T-helper 2 cell treated with Interferon-gamma antibody and Interleukin-4, amounts not matched to agents 100 ng/mL and 5 ng/mL, for 36 hours (primary cell): Measurements from ENCODE around the gene TRAK1. TPM values are rescaled to one million over a fixed set of nuclear protein-coding genes. Genes with fewer than 3 reads are reported as not detected.

Experiments used
- intact Hi-C: fragments of 100-400 bp; cut with micrococcal nuclease; formaldehyde crosslinking; loops from one replicate; pipeline ENCODE4 v1.15.1; 2023
- total RNA-seq: library from RNA; stranded (reverse); gene quantifications from 2 replicates; pipeline ENCODE4 v1.2.3, GENCODE V29; 2022

Gene TRAK1
- total RNA-seq, 1 donor from 2014 or later = 27.6 TPM

DNA sequence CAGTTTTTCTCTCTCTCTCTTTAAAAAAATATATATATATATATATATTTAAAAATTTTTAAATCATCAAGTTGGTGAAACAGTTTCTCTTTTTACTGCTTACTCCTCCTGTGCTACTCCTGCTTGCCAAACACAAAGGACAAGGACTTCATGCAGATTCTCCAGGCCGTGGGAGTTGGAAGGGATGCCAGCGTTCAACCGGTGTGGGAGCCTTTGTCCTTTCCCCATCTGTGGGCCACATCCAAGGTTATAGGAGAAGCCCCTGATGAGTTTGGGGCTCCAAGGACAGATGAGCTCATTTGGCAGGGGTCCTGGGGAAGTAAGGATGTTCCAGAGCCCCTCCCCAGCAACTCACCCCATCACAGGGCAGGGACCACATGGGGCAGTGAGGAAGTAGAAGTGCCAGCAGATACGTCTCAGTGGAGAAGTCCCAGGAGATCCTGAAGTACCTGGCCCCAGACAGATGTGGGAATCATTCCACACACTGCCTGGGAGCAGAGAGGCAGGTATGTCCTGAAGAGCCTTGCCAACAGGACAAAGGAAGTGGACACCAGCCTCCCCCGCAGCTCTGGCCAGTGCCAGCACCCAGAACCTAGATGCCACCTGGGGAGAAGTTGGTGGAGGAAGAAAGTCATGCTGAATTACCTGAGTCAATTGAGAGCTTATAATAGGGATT is 138.2 kb downstream of the TRAK1 start:
- intact Hi-C loops = no loop called here

DNA sequence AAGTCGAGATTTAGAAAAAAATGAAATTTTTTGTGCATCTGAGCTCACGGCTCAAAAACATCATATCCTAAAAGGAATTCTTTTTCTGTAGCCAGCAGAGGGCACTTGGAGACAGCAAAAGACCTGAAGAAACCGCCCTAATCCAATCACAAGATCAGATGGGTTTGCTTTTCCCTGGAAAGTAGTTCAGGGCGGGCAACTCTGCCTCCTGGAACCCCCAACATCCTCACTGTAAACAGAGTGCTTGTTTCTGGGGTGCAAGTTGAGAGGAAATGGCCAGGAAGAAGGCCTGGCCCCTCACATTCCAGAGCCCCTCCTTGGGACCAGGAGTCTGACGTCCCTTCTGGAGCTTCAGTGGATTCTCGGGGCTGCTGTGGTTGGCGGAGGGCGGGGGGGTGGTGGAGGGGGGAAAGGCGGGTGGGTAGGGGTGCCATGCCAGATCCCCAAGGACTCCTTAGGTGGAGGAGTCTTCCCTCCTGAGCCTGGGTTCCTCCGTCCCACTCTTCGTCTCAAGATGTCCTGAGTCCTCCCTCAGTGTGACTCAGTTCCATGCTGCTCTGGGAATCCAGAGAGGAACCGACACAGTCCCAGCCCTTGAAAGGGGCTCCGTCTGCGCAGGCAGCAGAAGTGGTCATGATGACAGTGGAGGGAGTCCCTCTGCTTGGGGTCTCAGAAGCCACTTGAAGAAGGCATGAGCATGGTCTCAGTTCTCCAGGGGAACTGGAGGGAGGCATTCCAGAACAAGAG is 139.0 kb downstream of the TRAK1 start:
- intact Hi-C loops = no loop called here

- intact Hi-C loops = no loop called here
Observed at GRCh38 chr3:42230860-42231259, 139.7 kb downstream of the TRAK1 start.

- intact Hi-C loops = no loop called here
Observed at GRCh38 chr3:42235532-42235931, 144.4 kb downstream of the TRAK1 start.

DNA sequence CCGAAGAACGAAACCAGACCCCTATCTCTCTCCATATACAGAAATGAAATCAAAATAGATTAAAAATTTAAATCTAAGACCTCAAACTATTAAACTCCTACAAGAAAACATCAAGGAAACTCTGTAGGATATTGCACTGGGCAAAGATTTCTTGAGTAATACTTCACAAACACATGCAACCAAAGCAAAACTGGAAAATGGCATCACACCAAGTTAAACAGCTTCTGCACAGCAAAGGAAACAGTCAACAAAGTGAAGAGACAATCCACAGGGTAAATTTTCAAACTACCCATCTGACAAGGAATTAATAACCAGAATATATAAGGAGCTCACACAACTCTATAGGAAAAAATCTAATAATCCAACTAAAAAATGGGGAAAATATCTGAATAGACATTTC is 145.5 kb downstream of the TRAK1 start:
- intact Hi-C loops = no loop called here

DNA sequence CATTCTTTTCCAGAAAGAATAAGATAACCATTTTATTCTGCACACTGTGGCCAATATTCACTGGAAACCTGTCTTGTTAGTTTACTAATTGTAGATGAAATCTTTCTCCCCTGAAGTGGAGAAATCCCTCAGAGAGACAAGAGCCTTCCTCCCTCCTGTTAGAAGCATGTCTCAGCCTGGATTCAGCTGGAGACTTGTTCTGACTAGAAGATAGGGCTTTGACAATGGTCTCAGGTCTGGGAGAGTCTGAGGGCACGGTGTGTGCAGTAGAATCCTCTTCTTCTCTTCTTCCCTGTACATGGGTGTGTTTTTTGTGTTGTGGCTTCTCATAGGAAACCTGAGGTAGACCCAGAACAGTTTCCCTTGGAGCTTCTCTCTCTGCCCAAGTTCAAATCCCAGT is 154.9 kb downstream of the TRAK1 start:
- intact Hi-C loops = loop anchor here (5.0 kb wide), 1 partner anchor 301 kb away; no protein-coding TSS in a partner anchor

DNA sequence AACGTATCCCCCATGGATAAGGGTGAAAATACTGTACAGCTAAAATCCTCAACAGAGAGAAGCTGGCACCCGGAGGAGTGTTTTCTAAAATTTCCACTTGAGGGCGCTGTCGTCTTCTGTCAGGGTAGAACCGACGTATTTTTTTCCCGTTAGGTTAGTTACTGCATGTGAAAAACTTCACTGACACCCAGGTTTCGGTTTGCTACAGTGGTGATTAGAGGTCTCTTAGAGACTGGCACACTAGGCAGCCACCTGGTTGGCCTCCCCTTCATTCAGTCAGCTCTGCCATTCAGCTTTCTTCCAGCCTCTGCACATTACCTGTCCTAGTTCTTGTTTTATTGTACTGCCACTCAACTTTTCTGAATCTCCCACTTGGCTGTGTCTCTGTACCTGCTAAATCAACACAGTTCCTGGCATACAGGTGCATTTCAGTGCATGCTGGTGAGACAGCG is 156.4 kb downstream of the TRAK1 start:
- intact Hi-C loops = loop anchor here (1.0 to 5.0 kb wide), 2 partner anchors 196 to 300 kb away; no protein-coding TSS in a partner anchor

DNA sequence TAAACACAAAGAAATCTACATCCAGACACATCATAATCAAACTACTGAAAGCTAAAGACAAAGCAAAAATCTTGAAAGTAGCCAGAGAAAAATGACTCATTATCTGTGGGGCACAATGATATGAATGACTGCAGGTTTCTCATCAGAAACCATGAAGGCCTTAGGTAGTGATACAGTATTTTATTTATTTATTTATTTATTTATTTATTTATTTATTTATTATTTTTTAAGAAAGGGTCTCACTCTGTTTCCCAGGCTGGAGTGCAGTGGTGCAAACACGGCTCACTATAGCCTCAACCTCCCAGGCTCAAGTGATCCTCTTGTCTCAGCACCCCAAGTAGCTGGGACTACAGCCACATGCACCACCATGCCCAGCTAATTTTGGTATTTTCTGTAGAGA is 159.6 kb downstream of the TRAK1 start:
- intact Hi-C loops = no loop called here

DNA sequence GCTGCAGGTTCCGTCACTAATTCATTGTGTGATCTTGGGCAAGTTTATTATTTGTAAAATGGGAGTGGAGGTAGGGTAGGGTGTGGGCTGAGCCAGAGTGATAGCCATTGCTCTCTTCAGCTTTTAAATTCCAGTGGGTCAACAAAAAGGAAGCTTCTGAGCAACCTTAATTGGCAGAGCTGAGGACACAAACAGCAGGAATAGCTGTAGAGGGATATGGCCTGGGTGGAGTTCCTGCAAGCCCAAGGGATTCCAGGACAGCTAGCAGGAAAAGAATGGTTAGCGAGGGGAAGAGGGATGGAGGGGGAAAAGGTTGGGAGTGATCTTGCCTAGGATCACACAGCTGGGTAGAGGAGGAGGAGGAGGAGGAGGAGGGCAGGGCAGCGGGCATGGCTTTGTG is 163.4 kb downstream of the TRAK1 start:
- intact Hi-C loops = no loop called here

DNA sequence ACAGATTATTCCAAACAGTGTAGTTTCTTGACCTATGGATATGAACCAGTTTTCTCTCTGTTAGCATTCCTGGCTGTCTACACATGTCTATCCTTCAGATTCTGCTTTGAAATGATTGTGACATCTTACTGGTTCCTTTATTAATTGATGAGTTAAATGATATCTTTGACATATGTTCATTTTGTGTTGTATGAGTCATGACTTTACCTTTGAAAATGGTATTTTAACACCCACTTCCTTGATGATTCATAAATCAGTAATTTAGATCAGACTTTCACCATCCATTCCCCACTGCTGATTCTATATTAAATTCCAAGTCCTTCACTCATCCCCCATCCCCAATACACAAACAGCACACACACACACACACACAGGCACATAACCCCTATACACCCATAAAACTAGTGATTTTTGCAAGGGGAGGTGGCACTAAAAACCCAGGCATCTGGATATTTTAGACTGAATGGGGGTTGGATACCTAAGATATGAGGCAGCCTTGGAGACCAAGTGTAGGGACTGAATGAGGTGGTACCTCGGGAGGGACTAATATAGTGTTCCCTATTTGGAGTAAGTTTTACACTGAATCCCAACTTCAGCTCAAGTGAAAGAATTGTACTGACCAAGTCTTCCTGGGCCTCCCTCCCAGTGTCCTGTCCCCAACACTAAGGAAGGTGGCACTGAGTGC is 165.1 kb downstream of the TRAK1 start:
- intact Hi-C loops = no loop called here

GRCh38 chr3:42257007-42257406 is 165.8 kb downstream of the TRAK1 start:
- intact Hi-C loops = no loop called here

DNA sequence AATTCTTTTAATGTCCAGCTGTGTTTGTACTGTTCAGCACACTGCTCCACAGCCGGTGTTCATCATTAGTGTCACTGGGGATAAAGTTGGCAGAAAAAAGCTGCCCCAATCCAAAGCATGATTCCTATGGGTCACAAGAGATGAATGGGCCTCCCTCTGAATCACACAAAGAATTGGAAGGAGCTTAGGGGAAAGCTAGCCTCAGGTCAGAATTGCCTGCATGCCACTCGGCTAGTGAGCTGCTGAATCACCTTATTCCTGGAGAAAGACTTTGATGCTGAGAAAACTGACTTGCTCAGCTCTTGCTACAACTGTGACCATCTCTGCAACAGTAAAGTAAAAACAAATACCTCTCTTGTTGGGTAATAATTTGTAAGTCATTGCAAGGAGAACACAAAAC is 171.4 kb downstream of the TRAK1 start:
- intact Hi-C loops = no loop called here

DNA sequence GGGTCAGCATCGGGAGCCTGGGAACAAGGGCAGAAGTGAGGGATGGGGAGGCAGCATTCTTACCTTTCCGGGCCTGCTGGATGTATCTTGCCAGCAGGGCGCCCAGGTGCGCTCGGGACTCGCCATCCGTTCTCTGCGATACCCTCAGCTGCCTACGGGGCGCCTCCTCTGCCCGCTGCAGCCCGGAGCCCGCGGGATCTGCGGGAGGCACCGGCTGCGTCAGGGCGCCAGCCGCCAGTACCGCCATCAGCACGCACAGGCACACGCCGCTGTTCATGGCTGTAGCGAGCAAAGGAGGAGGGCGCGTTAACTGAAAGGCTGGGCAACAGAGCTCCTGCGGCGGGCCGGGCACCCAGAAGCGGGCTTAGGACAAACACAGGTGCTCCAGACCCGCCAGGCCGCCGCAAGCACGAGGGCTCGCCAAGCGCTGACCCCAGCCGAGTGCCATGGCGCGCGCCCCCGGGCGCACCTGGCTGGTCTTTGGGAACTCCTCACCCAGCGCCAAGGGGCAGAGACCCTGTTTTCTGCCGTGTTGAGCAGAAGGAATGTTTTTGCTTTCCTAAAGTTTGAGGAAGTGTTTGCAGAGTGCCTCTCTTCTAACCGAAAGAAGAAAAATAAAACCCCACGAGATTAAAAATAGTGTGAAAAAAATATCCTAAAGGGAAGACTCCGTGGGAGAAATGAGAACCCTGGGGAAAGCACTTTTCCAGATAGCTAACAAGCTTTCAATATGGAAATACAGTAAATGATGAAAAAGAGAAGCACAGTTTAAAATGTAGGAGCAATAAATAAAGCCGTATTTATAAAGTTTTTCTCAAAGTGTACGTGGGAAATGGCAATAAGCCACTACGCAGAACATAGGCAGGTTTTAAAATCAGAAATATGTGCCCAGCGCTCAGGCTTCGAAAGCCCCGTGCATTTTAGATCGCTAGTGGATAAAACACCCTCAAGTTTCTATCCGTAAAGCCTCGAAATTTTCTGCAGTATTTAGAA is 172.5 kb downstream of the TRAK1 start:
- intact Hi-C loops = no loop called here

- intact Hi-C loops = no loop called here
Observed at GRCh38 chr3:42264399-42265058, 173.4 kb downstream of the TRAK1 start.

GRCh38 chr3:42265059-42265991 is 174.2 kb downstream of the TRAK1 start:
- intact Hi-C loops = no loop called here

DNA sequence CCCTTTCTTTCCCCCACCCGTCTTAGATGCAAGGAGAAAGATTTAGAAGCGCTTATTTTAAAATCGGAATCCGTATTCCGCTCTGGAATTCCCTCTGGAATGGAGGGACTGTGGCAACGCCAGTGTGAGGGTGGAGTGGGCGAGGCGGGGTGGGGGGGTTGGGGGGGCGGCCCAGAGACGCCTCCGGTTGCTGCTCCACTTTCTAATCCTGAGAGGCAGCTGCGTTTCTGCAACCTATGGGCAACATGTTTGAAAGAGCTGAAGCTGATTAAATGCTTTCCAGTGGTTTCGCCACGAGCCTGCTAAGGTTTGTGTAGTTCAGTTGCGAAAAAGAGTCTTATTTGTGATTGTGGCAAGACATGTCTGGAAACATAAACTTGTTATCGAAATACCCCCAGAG is 174.9 kb downstream of the TRAK1 start, which contains the start of gene CCK:
TSS of gene CCK (minus strand) at position 101 of the 400 bp plus-strand sequence. CDS start 2,555 bp downstream, outside the sequence.
- intact Hi-C loops = no loop called here

DNA sequence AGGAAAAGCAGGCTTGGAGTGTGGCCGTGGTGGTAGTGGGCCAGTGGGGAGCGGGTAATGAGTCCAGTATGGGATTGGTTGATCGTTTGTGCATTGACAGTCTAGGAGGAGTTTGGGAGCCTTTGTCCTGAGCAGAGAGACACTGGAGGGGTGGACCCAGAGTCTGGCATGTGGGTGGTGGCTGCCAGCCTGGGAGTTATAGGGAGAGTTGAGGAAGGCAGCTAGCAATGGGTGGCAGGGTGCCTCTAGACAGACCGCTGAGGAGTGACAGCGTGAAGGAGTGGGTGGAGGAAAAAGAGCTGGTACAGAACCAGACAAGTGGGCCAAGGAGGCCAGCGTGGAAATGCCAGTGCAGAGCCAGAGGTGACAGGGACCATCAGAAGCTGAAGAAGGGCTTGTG is 176.7 kb downstream of the TRAK1 start:
- intact Hi-C loops = no loop called here

GRCh38 chr3:42269647-42270046 is 178.5 kb downstream of the TRAK1 start:
- intact Hi-C loops = no loop called here

DNA sequence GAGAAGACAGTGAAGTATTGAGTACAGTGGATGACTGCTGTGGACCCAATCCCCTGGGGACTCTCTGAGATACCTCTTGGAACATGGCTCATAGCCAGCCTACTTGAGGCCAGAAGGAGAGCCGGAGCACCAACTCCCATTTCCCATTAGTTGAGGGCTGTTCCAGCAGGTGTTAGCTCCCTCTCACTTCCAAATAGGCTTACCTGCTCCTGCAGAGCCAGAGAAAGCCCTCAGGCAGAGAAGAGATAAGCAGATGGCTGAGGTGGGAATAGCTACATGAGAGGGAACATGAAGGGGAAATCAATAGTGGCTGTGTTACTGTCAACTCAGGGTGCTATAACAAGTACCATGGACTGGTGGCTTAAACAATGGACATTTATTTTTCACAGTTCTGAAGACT is 179.4 kb downstream of the TRAK1 start:
- intact Hi-C loops = no loop called here
